IMR-90 (cell line): ENCODE results near the gene SRD5A1. TPM values are rescaled to one million over a fixed set of nuclear protein-coding genes. Genes with fewer than 3 reads are reported as not detected.

Experiments used
- ATAC-seq: fragments of 200-7000 bp; cut with Tn5 transposase; 2 replicates; pipeline ENCODE4 v1.9.1; 2020; ENCODE audit warnings: low read depth, mild to moderate bottlenecking, moderate library complexity
- BruUV-seq: library from RNA; stranded (reverse); fragments of 400-500 nt; replicated peaks from 2 replicates; lab custom pipeline; 2021; lab: Mats Ljungman, UMichigan
- CTCF ChIA-PET: fragments of 300-600 bp; formaldehyde crosslinking; extraction: SDS; loops from one replicate; lab custom pipeline; 2021; ENCODE audit warnings: antibody characterized with exemption; lab: Yijun Ruan, JAX
- POLR2A ChIA-PET: fragments of 300-600 bp; sonication (Branson Sonifier 250); formaldehyde crosslinking; loops from one replicate; lab custom pipeline; 2022; ENCODE audit warnings: antibody characterized with exemption; ENCODE audit not compliant: unreplicated experiment; lab: Charles Lee
- DNase-seq: peaks from one replicate; pipeline ENCODE4 v3.0.0; 2013
- H2AFZ ChIP-seq: replicated peaks from 2 replicates; pipeline ENCODE3; 2013; ENCODE audit warnings: low read length, mild to moderate bottlenecking; ENCODE audit not compliant: poor library complexity
- H2AK5ac ChIP-seq: 2 replicates; pipeline ENCODE4 v1.6.1; 2013; ENCODE audit warnings: low read depth, low read length, inconsistent platforms
- H2AK9ac ChIP-seq: replicated peaks from 2 replicates; pipeline ENCODE3; 2013; ENCODE audit warnings: mild to moderate bottlenecking, low read depth, low read length, moderate library complexity; ENCODE audit not compliant: poor library complexity
- H2BK120ac ChIP-seq: 2 replicates; pipeline ENCODE4 v1.6.1; 2013; ENCODE audit warnings: low read depth, low read length, inconsistent platforms
- H2BK15ac ChIP-seq: 3 replicates; pipeline ENCODE4 v1.6.1; 2013; ENCODE audit warnings: low read depth, low read length, inconsistent platforms
- H2BK20ac ChIP-seq: 2 replicates; pipeline ENCODE4 v1.6.1; 2013; ENCODE audit warnings: low read depth, mild to moderate bottlenecking, inconsistent platforms, low read length, moderate library complexity
- H2BK5ac ChIP-seq: 2 replicates; pipeline ENCODE4 v1.6.1; 2013; ENCODE audit warnings: mild to moderate bottlenecking, low read depth, low read length, inconsistent platforms; ENCODE audit not compliant: poor library complexity, severe bottlenecking
- H3K14ac ChIP-seq: replicated peaks from 2 replicates; pipeline ENCODE4 v1.6.1; 2013; ENCODE audit warnings: low read depth, low read length, inconsistent platforms
- H3K18ac ChIP-seq: 2 replicates; pipeline ENCODE4 v1.6.1; 2013; ENCODE audit warnings: low read depth, low read length, control low read depth
- H3K23ac ChIP-seq: 2 replicates; pipeline ENCODE4 v1.6.1; 2013; ENCODE audit warnings: low read depth, low read length, inconsistent platforms
- H3K27ac ChIP-seq: 2 replicates; pipeline ENCODE4 v1.5.1; 2013; ENCODE audit warnings: mild to moderate bottlenecking, control low read depth, low read length; ENCODE audit not compliant: insufficient read depth
- H3K27me3 ChIP-seq: 2 replicates; pipeline ENCODE4 v1.6.1; 2013; ENCODE audit warnings: low read length; ENCODE audit not compliant: control insufficient read depth, insufficient read depth
- H3K36me3 ChIP-seq: 2 replicates; pipeline ENCODE4 v1.6.1; 2013; ENCODE audit warnings: low read length, mixed read lengths; ENCODE audit not compliant: control insufficient read depth, insufficient read depth
- H3K4ac ChIP-seq: 2 replicates; pipeline ENCODE4 v1.6.1; 2013; ENCODE audit warnings: low read depth, low read length, inconsistent platforms
- H3K4me1 ChIP-seq: 2 replicates; pipeline ENCODE4 v1.6.1; 2013; ENCODE audit warnings: low read length, mixed read lengths; ENCODE audit not compliant: control insufficient read depth, insufficient read depth
- H3K4me2 ChIP-seq: 2 replicates; pipeline ENCODE4 v1.6.1; 2013; ENCODE audit warnings: low read depth, mild to moderate bottlenecking, control low read depth, low read length, moderate library complexity
- H3K4me3 ChIP-seq: 2 replicates; pipeline ENCODE4 v1.5.1; 2013; ENCODE audit warnings: low read depth, mild to moderate bottlenecking, control low read depth, low read length, moderate library complexity; ENCODE audit not compliant: insufficient read depth
- H3K56ac ChIP-seq: 2 replicates; pipeline ENCODE4 v1.6.1; 2013; ENCODE audit warnings: low read length, inconsistent platforms; ENCODE audit not compliant: insufficient read depth; ENCODE audit errors: extremely low read depth
- H3K79me1 ChIP-seq, 2 experiments: 2 replicates each; pipeline ENCODE4 v1.6.1; 2013; ENCODE audit warnings: low read length in 2 of 2, inconsistent platforms in 1 of 2, low read depth in 1 of 2
- H3K9ac ChIP-seq: 2 replicates; pipeline ENCODE4 v1.6.1; 2013; ENCODE audit warnings: low read depth, low read length, control low read depth
- H3K9me1 ChIP-seq: 2 replicates; pipeline ENCODE4 v1.6.1; 2013; ENCODE audit warnings: low read length, inconsistent platforms; ENCODE audit not compliant: insufficient read depth
- H3K9me3 ChIP-seq: 2 replicates; pipeline ENCODE4 v1.6.1; 2013; ENCODE audit warnings: low read length; ENCODE audit not compliant: control insufficient read depth, insufficient read depth
- H4K20me1 ChIP-seq: 2 replicates; pipeline ENCODE4 v1.6.1; 2013; ENCODE audit warnings: low read length, inconsistent platforms; ENCODE audit not compliant: insufficient read depth
- H4K5ac ChIP-seq: 2 replicates; pipeline ENCODE4 v1.6.1; 2013; ENCODE audit warnings: mild to moderate bottlenecking, low read depth, low read length, control low read depth
- H4K8ac ChIP-seq, 2 experiments: 2 replicates each; pipeline ENCODE4 v1.6.1; 2013; ENCODE audit warnings: low read depth in 2 of 2, low read length in 2 of 2, control low read depth in 1 of 2, inconsistent platforms in 1 of 2
- H4K91ac ChIP-seq: 2 replicates; pipeline ENCODE4 v1.6.1; 2013; ENCODE audit warnings: low read depth, low read length, inconsistent platforms; ENCODE audit not compliant: insufficient read depth
- BHLHE40 ChIP-seq: fragments of 150-350 bp; IDR thresholded peaks from 2 replicates; pipeline ENCODE4 v1.6.1; 2016; ENCODE audit warnings: mild to moderate bottlenecking, low read depth, low read length
- FOS ChIP-seq: fragments of 150-350 bp; IDR thresholded peaks from 2 replicates; pipeline ENCODE4 v1.6.1; 2016; ENCODE audit warnings: low read depth, low read length
- MAZ ChIP-seq: IDR thresholded peaks from 2 replicates; pipeline ENCODE4 v1.6.1; 2012; ENCODE audit warnings: low read depth, mild to moderate bottlenecking, low read length, improper control_type of control experiment, moderate library complexity, borderline replicate concordance
- POLR2A ChIP-seq: IDR thresholded peaks from 2 replicates; pipeline ENCODE4 v1.6.1; 2012; ENCODE audit warnings: mild to moderate bottlenecking, low read depth, low read length
- RAD21 ChIP-seq: IDR thresholded peaks from 2 replicates; pipeline ENCODE4 v1.6.1; 2012; ENCODE audit warnings: low read length, improper control_type of control experiment
- RCOR1 ChIP-seq: IDR thresholded peaks from 2 replicates; pipeline ENCODE4 v1.6.1; 2012; ENCODE audit warnings: mild to moderate bottlenecking, low read length, improper control_type of control experiment; ENCODE audit not compliant: insufficient replicate concordance
- WGBS, 2 experiments: methylation state at CpG; one replicate each; pipeline versions ENCODE4 v1.1.5 to v1.1.7; 2013; ENCODE audit warnings: missing lambda C conversion rate in 2 of 2; ENCODE audit not compliant: insufficient read length in 1 of 2; ENCODE audit errors: extremely low coverage in 2 of 2; 5-methylcytosine and 5-hydroxymethylcytosine counted together
- dilution Hi-C: fragments of 300-500 bp; cut with HindIII; formaldehyde crosslinking; loops from one replicate; pipeline ENCODE4 v1.14.3; 2018; ENCODE audit warnings: low sequenced_read_pairs; ENCODE audit not compliant: unreplicated experiment
- in situ Hi-C: fragments of 300-500 bp; cut with MboI; formaldehyde crosslinking; loops from 3 replicates; pipeline ENCODE4 v1.14.3; 2019; ENCODE audit warnings: low sequenced_read_pairs, inconsistent platforms, mixed read lengths
- intact Hi-C: fragments of 100-400 bp; cut with micrococcal nuclease; formaldehyde crosslinking; loops from 2 replicates; pipeline ENCODE4 v1.10.0; 2022
- polyA plus RNA-seq, 3 experiments: library from polyadenylated mRNA; depleted of rRNA; stranded (reverse); fragments of >200 nt; gene quantifications; 2 replicates each; pipeline ENCODE4 v1.2.3, GENCODE V29; 2012; ENCODE audit warnings: low replicate concordance in 1 of 3
- total RNA-seq: library from RNA; depleted of rRNA; stranded (reverse); fragments of >200 nt; gene quantifications from 2 replicates; pipeline ENCODE4 v1.2.3, GENCODE V29; 2012
- TF ChIP-seq, protein P1 (sequence below): conservative IDR thresholded peaks from 2 replicates; pipeline ENCODE4 v1.5.1; 2012; ENCODE audit warnings: mild to moderate bottlenecking, low read depth, low read length, improper control_type of control experiment

Gene SRD5A1
- total and polyA plus RNA-seq, 2 of the 4 experiments (the other 2 are of a cell fraction): 6.3 to 18.2 TPM

DNA sequence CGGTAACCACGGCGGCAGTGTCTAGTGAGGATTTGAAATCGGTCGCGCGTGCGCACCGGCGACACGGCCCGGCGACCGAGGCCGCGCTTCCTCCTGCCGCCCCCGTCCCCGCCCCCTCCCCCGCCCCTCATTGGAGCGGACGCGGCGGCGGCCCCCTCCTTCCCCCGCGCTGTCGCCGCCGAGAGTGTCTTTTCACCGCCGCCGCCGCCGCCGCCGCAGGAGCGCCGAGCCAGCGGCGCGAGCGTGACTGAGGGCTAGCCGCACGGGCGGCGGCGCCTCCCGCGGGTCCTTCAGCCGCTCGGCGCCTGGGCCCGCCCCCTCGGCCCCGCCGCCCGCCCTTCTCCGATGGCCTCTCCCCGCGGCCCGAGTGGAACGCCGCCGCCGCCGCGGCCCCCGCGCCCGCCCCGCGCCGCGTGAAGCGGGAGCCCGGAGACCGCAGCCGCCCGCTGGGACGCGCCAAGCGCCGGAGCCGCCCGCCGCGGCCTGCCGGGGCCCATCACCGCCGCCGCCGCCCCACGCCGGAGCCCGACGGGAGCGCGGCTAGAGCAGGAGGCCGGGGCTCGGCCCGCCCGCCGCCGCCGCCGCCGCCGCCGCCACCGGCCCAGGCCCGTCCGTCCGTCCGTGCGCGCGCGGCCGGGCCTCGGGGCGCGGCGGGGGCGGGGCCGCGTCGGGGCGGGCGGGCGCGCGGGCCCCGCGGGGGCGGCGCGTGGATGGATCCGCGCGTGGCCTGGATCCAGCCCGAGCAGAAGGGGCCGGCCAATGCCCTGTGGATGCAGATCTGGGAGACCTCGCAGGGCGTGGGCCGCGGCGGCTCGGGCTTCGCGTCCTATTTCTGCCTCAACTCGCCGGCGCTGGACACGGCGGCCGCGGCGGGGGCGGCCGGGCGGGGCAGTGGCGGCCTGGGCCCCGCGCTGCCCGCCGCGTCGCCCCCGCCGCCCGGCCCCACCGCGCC lies 80.3 kb downstream of the SRD5A1 start, which contains the start of gene TENT4A:
Gene TENT4A (plus strand): TSS at position 159 of the 952 bp plus-strand sequence. CDS start 552 bp downstream, at position 711.
- Histone ChIP-seq H2BK20ac (no peak within 1 kb of the TSS), H3K14ac (peak within 1 kb of the TSS; percentile 95), H3K23ac (peak within 1 kb of the TSS; percentile 99), H3K4me3 (peak within 1 kb of the TSS; percentile 89), H3K79me1 (peaks cover 4 to 48% of the 10 kb centered on the region in 2 experiments; a peak in 3 of 4 replicates), H2BK15ac (peak within 1 kb of the TSS; percentile 23; the same call in 2 of the 3 replicates), H2BK5ac (peak within 1 kb of the TSS; percentile 93), H3K27ac (peak within 1 kb of the TSS; percentile 88), H4K5ac (no peak within 1 kb of the TSS), H3K9ac (peak within 1 kb of the TSS; percentile 60), H3K9me1 (peaks cover 39% of the 10 kb centered on the region), H4K91ac (peak within 1 kb of the TSS; percentile 78), H2AK5ac (peak within 1 kb of the TSS; percentile 87), H3K27me3 (no peaks in the 10 kb centered on the region), H3K4me1 (peaks cover 21% of the 10 kb centered on the region), H3K56ac (peak within 1 kb of the TSS; percentile 66; the same call in 1 of the 2 replicates), H3K4me2 (peak within 1 kb of the TSS; percentile 96), H4K8ac (peak within 1 kb of the TSS; percentile 44 to 66), H4K20me1 (peaks cover 44% of the 10 kb centered on the region), H3K9me3 (no peaks in the 10 kb centered on the region), H3K18ac (peak within 1 kb of the TSS; percentile 58; the same call in 1 of the 2 replicates), H3K36me3 (no peaks in the 10 kb centered on the region), H2AFZ (peak within 1 kb of the TSS; percentile 96), H2AK9ac (peak within 1 kb of the TSS; percentile 97), H2BK120ac (peak within 1 kb of the TSS; percentile 74), H3K4ac (peak within 1 kb of the TSS; percentile 93)
- no TSS peak for BruUV-seq
- ChIA-PET CTCF (no interaction called here), POLR2A (no interaction called here)
- WGBS, 2 experiments: 0% methylated on average over 48 of the region's 174 CpGs; no CpG with 5 or more reads in 1 of the 2 experiments
- intact Hi-C loops: loop anchor here (2.0 to 5.0 kb wide), 3 partner anchors 19 to 81 kb away; partner anchors contain the start of genes NSUN2 and SRD5A1
- dilution Hi-C loops: no loop called here
- ATAC-seq (peak; percentile 47), DNase-seq (no peak)
- no peak for TF ChIP-seq MAZ
- no peak for TF ChIP-seq FOS
- TF ChIP-seq RAD21: no peak
- TF ChIP-seq RCOR1: no peak
- peak; percentile 18; the same call in 1 of the 2 replicates for TF ChIP-seq BHLHE40
- TF ChIP-seq, protein P1, sequence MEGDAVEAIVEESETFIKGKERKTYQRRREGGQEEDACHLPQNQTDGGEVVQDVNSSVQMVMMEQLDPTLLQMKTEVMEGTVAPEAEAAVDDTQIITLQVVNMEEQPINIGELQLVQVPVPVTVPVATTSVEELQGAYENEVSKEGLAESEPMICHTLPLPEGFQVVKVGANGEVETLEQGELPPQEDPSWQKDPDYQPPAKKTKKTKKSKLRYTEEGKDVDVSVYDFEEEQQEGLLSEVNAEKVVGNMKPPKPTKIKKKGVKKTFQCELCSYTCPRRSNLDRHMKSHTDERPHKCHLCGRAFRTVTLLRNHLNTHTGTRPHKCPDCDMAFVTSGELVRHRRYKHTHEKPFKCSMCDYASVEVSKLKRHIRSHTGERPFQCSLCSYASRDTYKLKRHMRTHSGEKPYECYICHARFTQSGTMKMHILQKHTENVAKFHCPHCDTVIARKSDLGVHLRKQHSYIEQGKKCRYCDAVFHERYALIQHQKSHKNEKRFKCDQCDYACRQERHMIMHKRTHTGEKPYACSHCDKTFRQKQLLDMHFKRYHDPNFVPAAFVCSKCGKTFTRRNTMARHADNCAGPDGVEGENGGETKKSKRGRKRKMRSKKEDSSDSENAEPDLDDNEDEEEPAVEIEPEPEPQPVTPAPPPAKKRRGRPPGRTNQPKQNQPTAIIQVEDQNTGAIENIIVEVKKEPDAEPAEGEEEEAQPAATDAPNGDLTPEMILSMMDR: no peak
- TF ChIP-seq POLR2A: no peak
- in situ Hi-C loops: no loop called here
